GM12878 (cell line): ENCODE measurements around the gene LRRC15.

ENCODE experiments used
- POLR2AphosphoS5 ChIP-seq: IDR thresholded peaks from 2 replicates; pipeline ENCODE4 v1.6.1; 2011; ENCODE audit warnings: mild to moderate bottlenecking, low read length, inconsistent platforms
- ZNF24 ChIP-seq: fragments of 450-650 bp; IDR thresholded peaks from 2 replicates; pipeline ENCODE4 v1.6.1; 2017; ENCODE audit warnings: antibody characterized with exemption, mild to moderate bottlenecking

- TF ChIP-seq POLR2AphosphoS5 = no peak
- TF ChIP-seq ZNF24 = no peak
These were observed 6.1 kb upstream of the LRRC15 start for GRCh38 chr3:194375473-194376240.
